NCI-H345 treated with DMSO at 0.1 percent for 48 hours (cell line): Measurements from ENCODE around the gene ZNF800.
"Not testable (repeated sequence)": the region's sequence is repeated elsewhere in the genome, so short reads cannot be mapped to it uniquely, and the experiment has no call there.

Experiments used
- DNase-seq: peaks from one replicate; lab custom pipeline; 2025; ENCODE audit not compliant: unreplicated experiment; lab: John Stamatoyannopoulos, UW

ZNF800 gene, protein sequence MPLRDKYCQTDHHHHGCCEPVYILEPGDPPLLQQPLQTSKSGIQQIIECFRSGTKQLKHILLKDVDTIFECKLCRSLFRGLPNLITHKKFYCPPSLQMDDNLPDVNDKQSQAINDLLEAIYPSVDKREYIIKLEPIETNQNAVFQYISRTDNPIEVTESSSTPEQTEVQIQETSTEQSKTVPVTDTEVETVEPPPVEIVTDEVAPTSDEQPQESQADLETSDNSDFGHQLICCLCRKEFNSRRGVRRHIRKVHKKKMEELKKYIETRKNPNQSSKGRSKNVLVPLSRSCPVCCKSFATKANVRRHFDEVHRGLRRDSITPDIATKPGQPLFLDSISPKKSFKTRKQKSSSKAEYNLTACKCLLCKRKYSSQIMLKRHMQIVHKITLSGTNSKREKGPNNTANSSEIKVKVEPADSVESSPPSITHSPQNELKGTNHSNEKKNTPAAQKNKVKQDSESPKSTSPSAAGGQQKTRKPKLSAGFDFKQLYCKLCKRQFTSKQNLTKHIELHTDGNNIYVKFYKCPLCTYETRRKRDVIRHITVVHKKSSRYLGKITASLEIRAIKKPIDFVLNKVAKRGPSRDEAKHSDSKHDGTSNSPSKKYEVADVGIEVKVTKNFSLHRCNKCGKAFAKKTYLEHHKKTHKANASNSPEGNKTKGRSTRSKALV

DNA sequence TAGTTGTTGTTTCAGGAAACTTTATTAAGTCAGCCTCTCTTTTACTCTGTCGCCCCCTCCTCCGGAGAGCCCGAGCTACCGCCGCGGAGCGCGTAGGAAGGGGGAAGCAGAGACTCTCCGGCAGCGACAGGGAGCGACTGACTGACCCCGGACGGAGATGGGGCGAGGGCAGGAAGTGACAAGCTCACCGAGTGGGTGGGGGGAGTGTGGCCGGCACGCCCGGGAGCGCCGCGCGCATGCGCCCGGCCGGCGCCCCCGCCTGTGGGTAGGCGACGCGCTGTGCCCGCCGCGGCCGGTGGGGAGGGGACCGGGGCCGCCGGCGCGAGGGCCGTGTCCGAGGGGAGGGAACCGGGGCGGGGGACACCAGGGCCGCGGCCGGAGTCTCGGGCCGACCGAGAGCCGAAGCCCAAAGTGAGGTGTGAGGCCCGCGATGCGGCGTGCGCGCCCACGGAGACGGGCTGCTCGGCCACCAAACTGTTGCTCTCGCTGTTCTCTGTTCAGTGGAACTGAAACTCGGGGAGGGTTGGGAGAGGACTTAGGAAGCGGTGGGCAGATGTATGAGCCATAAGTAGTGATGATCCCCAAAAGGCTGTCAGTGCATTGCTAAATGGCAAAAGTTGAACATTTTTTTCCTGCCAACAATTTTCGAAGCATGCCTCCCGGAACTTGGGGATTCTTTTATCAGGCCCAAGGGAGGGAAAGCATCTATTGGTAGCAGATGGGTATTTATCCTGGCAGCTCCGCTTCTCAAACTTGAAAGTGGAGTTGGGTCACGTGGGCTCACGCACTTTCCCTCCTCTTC is at the start of gene ZNF800:
TSS of gene ZNF800 (minus strand) at position 143 of the 802 bp plus-strand sequence. CDS start 1,151 bp downstream, outside the sequence.
- peak; percentile 80 for DNase-seq

DNA sequence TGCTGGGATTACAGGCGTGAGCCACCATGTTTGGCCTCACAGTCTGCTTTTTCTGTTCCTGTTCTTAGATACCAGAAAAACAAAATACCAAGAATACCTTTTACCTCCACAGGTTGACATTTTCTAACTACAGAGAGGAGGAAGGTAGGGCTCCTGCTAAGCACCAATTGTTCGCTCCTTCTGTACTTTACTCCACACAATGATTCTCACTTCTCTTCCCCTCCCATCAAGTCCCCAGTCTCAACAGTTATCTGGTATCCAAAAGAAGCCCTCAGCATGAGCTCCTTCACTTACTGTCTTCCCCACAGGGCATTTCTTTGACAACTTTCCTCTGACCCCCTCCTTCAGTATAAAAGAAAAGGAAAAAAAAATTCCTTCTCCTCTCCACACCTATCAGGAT is 47.7 kb upstream of the ZNF800 start:
- DNase-seq = no peak

- DNase-seq = no peak
Measured at GRCh38 chr7:127438836-127439235, 46.3 kb upstream of the ZNF800 start.

DNA sequence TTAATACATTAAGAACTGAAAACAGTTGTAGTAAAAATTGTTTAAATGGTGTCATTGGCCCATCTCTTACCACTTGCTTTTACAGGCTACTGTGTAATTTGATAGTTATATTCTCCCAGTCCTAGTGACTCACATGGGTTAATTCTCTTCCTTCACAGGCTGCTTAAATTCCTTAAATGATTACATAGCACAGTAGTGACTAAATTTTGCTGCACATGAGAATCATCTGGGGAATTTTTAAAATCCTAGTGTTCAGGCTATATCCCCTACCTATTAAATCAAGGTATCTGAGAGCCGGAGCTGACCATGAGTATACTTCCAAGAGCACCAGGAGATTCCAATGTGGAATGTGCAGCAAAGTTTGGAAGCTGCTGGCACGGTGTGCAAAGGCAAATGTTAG is 45.3 kb upstream of the ZNF800 start:
- DNase-seq = no peak

- no peak for DNase-seq
Measured at GRCh38 chr7:127437241-127437640, 44.7 kb upstream of the ZNF800 start.

DNA sequence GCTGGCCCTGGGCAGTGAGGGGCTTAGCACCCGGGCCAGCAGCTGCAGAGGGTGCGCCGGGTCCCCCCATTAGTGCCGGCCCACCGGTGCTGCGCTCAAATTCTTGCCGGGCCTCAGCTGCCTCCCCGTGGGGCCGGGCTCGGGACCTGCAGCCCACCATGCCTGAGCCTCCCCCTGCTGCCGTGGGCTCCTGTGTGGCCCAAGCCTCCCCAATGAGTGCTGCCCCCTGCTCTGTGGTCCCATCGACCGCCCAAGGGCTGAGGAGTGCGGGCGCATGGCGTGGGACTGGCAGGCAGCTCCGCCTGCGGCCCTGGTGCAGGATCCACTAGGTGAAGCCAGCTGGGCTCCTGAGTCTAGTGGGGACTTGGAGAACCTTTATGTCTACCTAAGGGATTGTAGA is 36.8 kb upstream of the ZNF800 start:
- not testable (repeated sequence) for DNase-seq

DNA sequence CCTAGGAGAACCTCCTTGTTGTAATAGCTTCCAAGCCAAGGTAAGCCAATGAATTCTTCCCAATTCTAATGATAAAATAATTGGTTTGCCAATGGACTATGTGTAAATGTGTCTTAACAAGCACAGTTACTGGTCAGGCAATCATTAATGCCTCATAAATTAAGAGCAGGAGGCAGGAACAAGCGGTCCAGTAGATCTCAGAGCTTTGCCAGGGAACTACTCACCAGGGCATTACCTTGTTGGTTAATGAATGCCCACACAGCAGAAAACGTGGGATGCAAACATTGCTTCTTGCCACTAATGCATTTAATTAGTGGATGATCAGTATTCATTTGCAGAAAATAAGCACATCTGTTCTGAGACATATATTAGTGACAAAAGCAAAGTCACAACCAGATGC is 26.7 kb upstream of the ZNF800 start:
- no peak for DNase-seq

GRCh38 chr7:127418459-127418858 is 26.0 kb upstream of the ZNF800 start:
- DNase-seq = no peak

DNA sequence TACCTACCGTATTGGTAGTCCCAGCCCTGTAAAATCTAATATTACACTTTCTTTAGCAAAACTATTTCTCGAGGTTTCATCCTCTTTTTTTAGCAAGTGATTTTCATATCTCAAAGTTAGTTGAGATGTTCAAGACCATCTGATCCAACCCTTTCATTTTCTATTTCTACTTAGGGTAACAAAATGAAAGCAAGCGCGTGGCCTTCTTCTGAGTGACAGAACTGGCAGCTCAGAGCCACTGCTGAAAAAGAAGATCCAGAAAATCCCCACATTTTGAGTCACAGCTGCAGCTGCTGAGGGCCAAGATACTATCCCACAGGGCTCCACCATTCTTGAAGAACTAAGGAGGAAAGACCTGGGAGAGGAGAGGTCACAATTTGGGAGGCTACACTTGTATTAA is 24.8 kb upstream of the ZNF800 start:
- DNase-seq = no peak

GRCh38 chr7:127415060-127415742 is 22.7 kb upstream of the ZNF800 start:
- no peak for DNase-seq

- no peak for DNase-seq
Measured at GRCh38 chr7:127413962-127414361, 21.5 kb upstream of the ZNF800 start.

DNA sequence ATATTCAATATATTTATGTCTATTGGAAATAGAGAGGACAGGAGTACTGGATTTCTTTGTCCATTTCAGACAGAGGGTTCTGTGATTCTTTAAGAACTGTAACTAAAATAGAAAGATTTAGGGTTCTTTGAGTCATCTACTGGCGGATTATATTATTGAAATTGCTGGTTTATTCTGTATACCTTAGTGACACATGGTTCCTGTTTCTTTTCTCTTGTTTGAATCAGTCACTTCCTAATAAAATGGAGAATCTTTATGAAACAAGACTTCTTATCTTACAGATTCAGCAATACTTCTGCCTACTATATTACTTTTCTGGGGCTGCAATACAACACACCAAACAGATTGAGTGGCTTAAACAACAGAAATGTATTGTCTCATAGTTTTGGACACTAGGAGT is 20.8 kb upstream of the ZNF800 start:
- no peak for DNase-seq

- no peak for DNase-seq
Measured at GRCh38 chr7:127411176-127411575, 18.7 kb upstream of the ZNF800 start.

GRCh38 chr7:127409629-127410028 is 17.1 kb upstream of the ZNF800 start:
- DNase-seq = no peak

DNA sequence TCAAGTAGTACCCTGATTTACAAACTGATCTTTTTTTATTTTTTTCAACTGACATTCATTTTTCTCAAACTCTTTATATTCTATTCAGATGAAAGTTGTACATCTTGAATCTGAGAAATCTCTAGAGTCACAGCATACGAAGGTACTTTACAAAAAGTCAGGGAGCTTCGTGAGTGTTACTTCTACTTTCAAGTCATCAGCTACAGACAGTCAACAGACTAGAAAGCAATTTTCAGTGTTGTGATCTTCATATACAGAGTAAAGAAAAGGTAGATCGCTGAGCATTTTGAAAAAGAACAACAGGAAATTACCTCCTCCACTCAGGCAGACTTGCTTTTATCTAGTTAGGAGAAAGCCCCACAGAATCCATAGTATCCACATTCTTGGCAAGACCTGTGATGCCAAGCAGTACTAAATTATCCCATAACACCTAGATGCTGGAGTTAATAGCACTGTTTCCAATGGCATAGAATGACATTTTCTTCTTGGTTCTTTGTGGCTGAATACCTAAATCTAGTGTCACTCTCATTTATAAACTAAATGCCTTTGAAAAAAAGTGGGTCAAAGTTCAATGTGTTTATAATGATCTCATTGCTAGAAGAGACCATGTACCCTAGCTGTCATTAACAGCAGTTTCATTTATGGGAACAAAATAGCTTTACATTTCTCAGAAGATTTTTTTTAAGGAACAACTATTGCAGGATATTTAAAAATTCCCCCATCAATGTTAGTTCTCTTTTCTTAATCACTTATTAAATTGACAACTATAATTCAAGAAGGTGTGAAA is 12.0 kb upstream of the ZNF800 start:
- no peak for DNase-seq

GRCh38 chr7:127396184-127396583 is 3.7 kb upstream of the ZNF800 start:
- DNase-seq = no peak

GRCh38 chr7:127395104-127395503 is 2.6 kb upstream of the ZNF800 start:
- DNase-seq = not testable (repeated sequence)

- peak; percentile 37 for DNase-seq
Measured at GRCh38 chr7:127393368-127394058, 1.0 kb upstream of the ZNF800 start.

- DNase-seq = no peak
Measured at GRCh38 chr7:127392182-127392565, 334 bp downstream of the ZNF800 start.
